Activated B cell treated with CpG ODN at 0.5 μM for 24 hours (primary cell): Measurements from ENCODE around the gene TAF1B. TPM values are rescaled to one million over a fixed set of nuclear protein-coding genes. Genes with fewer than 3 reads are reported as not detected.
A peak's percentile ranks its signal among the peaks of the same experiment; 100 is the strongest.

ENCODE experiments used
- ATAC-seq: fragments of 200-7000 bp; cut with Tn5 transposase; one replicate; pipeline ENCODE4 v1.10.0; 2021; ENCODE audit warnings: low read depth, mild to moderate bottlenecking, moderate library complexity
- CTCF ChIA-PET: fragments of 350-600 bp; sonication (Branson Sonifier 250); formaldehyde crosslinking; loops from one replicate; lab custom pipeline; 2021; ENCODE audit warnings: antibody characterized with exemption; lab: Charles Lee
- POLR2A ChIA-PET: fragments of 350-600 bp; sonication (Branson Sonifier 250); formaldehyde crosslinking; loops from one replicate; lab custom pipeline; 2021; ENCODE audit warnings: antibody characterized with exemption; lab: Charles Lee
- DNase-seq: peaks from one replicate; pipeline ENCODE4 v3.0.0; 2022
- H3K27ac Mint-ChIP-seq: one replicate; pipeline ENCODE4 v1.8.0; 2020; ENCODE audit warnings: mixed read lengths
- H3K27me3 Mint-ChIP-seq: one replicate; pipeline ENCODE4 v1.8.0; 2021; ENCODE audit warnings: mixed read lengths
- H3K36me3 Mint-ChIP-seq: one replicate; pipeline ENCODE4 v1.8.0; 2021; ENCODE audit warnings: low read depth, mixed read lengths
- H3K4me1 Mint-ChIP-seq: one replicate; pipeline ENCODE4 v1.8.0; 2021; ENCODE audit warnings: mixed read lengths
- H3K4me3 Mint-ChIP-seq: one replicate; pipeline ENCODE4 v1.8.0; 2020; ENCODE audit warnings: mild to moderate bottlenecking, mixed read lengths
- H3K9me3 Mint-ChIP-seq: one replicate; pipeline ENCODE4 v1.8.0; 2020; ENCODE audit warnings: mixed read lengths
- intact Hi-C: fragments of 100-400 bp; cut with micrococcal nuclease; formaldehyde crosslinking; loops from one replicate; pipeline ENCODE4 v1.15.1; 2024
- total RNA-seq: library from RNA; stranded (reverse); gene quantifications from 2 replicates; pipeline ENCODE4 v1.2.3, GENCODE V29; 2022
- TF ChIP-seq, protein P1 (sequence below): fragments of 200-600 bp; IDR thresholded peaks from one replicate; pipeline ENCODE4 v1.8.0; 2022; ENCODE audit warnings: antibody characterized with exemption, mild to moderate bottlenecking

TAF1B gene
- total RNA-seq, 1 donor from 2014 or later: 28.7 TPM

DNA sequence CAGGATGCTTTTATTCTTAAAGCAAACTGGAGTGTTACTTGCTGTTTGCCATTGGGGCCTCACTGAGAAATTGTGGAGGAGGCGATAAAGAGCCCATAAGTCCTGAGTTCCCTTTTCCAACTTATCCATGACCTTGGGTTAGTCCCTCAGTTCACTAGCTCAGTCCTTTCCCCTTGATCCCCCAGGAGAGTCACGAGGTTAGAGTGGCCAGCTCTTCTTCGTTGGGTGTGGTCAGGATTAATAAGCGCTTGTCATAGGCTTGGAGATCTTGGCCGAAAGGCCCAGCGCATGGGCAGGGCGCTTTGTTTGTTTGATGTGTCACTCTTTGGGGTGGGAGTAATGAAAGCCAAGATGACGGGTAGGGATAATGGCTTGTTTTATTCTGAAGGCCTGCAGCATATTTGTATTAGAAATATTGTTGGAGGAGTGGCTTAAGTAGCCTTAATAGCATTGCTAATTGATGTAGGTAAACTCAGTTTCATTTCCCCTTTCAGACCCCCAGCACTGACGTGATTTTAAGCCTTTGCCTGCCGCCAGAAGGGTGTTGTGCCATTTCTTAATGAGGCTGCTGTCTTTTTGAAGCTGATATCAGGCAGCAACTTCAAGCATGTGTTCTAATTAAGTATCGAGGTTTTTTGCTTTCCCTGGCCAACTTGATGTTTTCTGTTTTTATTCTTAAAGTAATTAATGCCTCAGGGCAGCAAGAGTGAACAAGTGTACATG is 123.9 kb downstream of the TAF1B start:
- Mint-ChIP-seq H3K4me3 (no peak overlapping the region), H3K36me3 (no peaks in the 10 kb centered on the region), H3K4me1 (peaks cover 18% of the 10 kb centered on the region), H3K9me3 (no peaks in the 10 kb centered on the region), H3K27me3 (peaks cover 2% of the 10 kb centered on the region), H3K27ac (no peak overlapping the region)
- ChIA-PET POLR2A (interaction anchor here (1.0 kb wide), 1 partner anchor 68 kb away, joined by 3 read pairs; no protein-coding TSS in a partner anchor), CTCF (interaction anchor here (1.4 to 3.5 kb wide), 2 partner anchors 10 to 17 kb away, joined by 3 to 16 read pairs; no protein-coding TSS in a partner anchor)
- DNase-seq: no peak
- TF ChIP-seq, protein P1, sequence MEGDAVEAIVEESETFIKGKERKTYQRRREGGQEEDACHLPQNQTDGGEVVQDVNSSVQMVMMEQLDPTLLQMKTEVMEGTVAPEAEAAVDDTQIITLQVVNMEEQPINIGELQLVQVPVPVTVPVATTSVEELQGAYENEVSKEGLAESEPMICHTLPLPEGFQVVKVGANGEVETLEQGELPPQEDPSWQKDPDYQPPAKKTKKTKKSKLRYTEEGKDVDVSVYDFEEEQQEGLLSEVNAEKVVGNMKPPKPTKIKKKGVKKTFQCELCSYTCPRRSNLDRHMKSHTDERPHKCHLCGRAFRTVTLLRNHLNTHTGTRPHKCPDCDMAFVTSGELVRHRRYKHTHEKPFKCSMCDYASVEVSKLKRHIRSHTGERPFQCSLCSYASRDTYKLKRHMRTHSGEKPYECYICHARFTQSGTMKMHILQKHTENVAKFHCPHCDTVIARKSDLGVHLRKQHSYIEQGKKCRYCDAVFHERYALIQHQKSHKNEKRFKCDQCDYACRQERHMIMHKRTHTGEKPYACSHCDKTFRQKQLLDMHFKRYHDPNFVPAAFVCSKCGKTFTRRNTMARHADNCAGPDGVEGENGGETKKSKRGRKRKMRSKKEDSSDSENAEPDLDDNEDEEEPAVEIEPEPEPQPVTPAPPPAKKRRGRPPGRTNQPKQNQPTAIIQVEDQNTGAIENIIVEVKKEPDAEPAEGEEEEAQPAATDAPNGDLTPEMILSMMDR: no peak
- peak; percentile 95 for ATAC-seq
- intact Hi-C loops: loop anchor here (1.0 kb wide), 1 partner anchor 16 kb away; the partner anchor contains the start of gene GRHL1

- POLR2A ChIA-PET: interaction anchor here (0.6 kb wide), 2 partner anchors 73 to 551 kb away, joined by 3 read pairs; no protein-coding TSS in a partner anchor
- H3K27me3 Mint-ChIP-seq: no peaks in the 10 kb centered on the region
- TF ChIP-seq, protein P1: no peak
Observed at GRCh38 chr2:9968553-9969497, 125.6 kb downstream of the TAF1B start.

GRCh38 chr2:9970200-9971044 is 127.1 kb downstream of the TAF1B start:
- Mint-ChIP-seq H3K27ac (no peak overlapping the region), H3K36me3 (no peaks in the 10 kb centered on the region), H3K4me1 (peaks cover 15% of the 10 kb centered on the region), H3K9me3 (no peaks in the 10 kb centered on the region), H3K27me3 (no peaks in the 10 kb centered on the region), H3K4me3 (no peak overlapping the region)
- DNase-seq (no peak), ATAC-seq (no peak)
- ChIA-PET POLR2A (no interaction called here), CTCF (interaction anchor here (1.3 to 3.5 kb wide), 3 partner anchors 14 to 16 kb away, joined by 3 to 16 read pairs (median 7); no protein-coding TSS in a partner anchor)
- TF ChIP-seq, protein P1: no peak
- intact Hi-C loops: no loop called here

More at GRCh38 chr2:9968553-9969497, 125.6 kb downstream of the TAF1B start:
- H3K36me3 Mint-ChIP-seq: no peaks in the 10 kb centered on the region
- no peak overlapping the region for H3K4me3 Mint-ChIP-seq
- CTCF ChIA-PET: interaction anchor here (1.2 to 3.5 kb wide), 3 partner anchors 8 to 104 kb away, joined by 3 to 16 read pairs (median 3); no protein-coding TSS in a partner anchor
- H3K27ac Mint-ChIP-seq: no peak overlapping the region
- peaks cover 18% of the 10 kb centered on the region for H3K4me1 Mint-ChIP-seq
- intact Hi-C loops: no loop called here
- no peaks in the 10 kb centered on the region for H3K9me3 Mint-ChIP-seq
- no peak for DNase-seq
- ATAC-seq: no peak

- POLR2A ChIA-PET: no interaction called here
- intact Hi-C loops: no loop called here
Observed at GRCh38 chr2:9971105-9971818, 128.0 kb downstream of the TAF1B start.

More at GRCh38 chr2:9971105-9971818, 128.0 kb downstream of the TAF1B start:
- Mint-ChIP-seq H3K4me3 (no peak overlapping the region), H3K27ac (no peak overlapping the region), H3K27me3 (no peaks in the 10 kb centered on the region), H3K36me3 (no peaks in the 10 kb centered on the region), H3K9me3 (no peaks in the 10 kb centered on the region), H3K4me1 (peaks cover 14% of the 10 kb centered on the region)
- ATAC-seq (no peak), DNase-seq (no peak)
- CTCF ChIA-PET: interaction anchor here (2.0 kb wide), 1 partner anchor 13 kb away, joined by 7 read pairs; no protein-coding TSS in a partner anchor
- TF ChIP-seq, protein P1: no peak
